PFSK-1 (cell line): Measurements from ENCODE around the gene CAMTA1.

Experiments used
- FOXP2 ChIP-seq: optimal IDR thresholded peaks from 2 replicates; pipeline ENCODE3; 2011; ENCODE audit warnings: borderline replicate concordance, control low read depth, inconsistent platforms; ENCODE audit not compliant: insufficient read depth; ENCODE audit errors: extremely low read length, extremely low read depth
- POLR2AphosphoS5 ChIP-seq: IDR thresholded peaks from 2 replicates; pipeline ENCODE4 v1.6.1; 2012; ENCODE audit warnings: low read depth, mild to moderate bottlenecking, control low read depth, low read length, moderate library complexity
- SIN3A ChIP-seq: IDR thresholded peaks from 2 replicates; pipeline ENCODE4 v1.6.1; 2012; ENCODE audit warnings: mild to moderate bottlenecking, low read length, moderate library complexity, borderline replicate concordance; ENCODE audit not compliant: insufficient read depth
- TAF1 ChIP-seq: IDR thresholded peaks from 2 replicates; pipeline ENCODE4 v1.6.1; 2012; ENCODE audit warnings: low read length, control low read depth, borderline replicate concordance; ENCODE audit not compliant: insufficient read depth
- TF ChIP-seq, protein P1 (sequence below), 2 experiments: IDR thresholded peaks; 2 replicates each; pipeline versions ENCODE4 v1.6.1 to v1.8.0; 2011 to 2012; ENCODE audit warnings: low read depth in 2 of 2, low read length in 2 of 2, control low read depth in 1 of 2, inconsistent platforms in 1 of 2, mild to moderate bottlenecking in 1 of 2, moderate library complexity in 1 of 2; ENCODE audit not compliant: insufficient read depth in 1 of 2

CAMTA1 gene

DNA sequence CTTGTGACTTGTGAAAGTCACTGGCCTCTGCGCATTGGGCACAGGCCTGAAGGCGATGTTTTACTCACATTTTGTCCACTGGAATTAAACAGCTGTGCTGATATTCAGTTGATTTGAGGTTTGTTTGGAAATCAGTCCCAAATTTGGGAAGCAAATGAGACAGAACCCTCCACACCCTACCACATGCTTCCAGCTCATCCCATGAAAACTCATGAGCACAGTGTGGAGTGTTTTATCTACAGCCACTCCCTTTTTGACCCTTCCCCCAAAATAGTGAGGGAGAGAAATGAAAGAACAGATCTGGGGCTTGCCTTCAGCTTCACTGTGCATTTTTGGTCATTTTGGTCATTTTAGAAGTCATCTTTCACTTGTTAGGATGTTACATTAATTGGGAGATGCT lies 101.3 kb downstream of the CAMTA1 start:
- TF ChIP-seq FOXP2, result no peak

DNA sequence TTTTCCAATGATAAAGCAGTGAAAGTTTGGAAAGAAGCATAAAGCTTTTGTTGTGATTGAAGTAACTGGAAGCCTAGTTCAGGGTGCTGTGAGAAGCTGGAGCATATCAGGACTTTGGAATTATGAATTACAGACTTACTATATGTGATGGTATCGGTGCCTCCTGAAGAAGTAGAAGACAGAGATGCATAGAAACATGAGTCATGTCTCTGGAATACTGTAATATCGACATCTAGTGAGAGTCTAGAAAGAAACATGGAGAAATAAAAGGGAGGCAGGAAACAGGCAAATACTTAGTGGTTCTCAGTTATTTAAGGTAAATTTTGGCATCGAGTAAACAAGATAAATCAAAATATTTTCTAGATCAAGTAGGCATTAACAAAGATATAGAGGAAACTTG lies 103.0 kb downstream of the CAMTA1 start:
- TF ChIP-seq POLR2AphosphoS5 (no peak), FOXP2 (no peak), SIN3A (no peak), TAF1 (no peak)
- TF ChIP-seq, protein P1, sequence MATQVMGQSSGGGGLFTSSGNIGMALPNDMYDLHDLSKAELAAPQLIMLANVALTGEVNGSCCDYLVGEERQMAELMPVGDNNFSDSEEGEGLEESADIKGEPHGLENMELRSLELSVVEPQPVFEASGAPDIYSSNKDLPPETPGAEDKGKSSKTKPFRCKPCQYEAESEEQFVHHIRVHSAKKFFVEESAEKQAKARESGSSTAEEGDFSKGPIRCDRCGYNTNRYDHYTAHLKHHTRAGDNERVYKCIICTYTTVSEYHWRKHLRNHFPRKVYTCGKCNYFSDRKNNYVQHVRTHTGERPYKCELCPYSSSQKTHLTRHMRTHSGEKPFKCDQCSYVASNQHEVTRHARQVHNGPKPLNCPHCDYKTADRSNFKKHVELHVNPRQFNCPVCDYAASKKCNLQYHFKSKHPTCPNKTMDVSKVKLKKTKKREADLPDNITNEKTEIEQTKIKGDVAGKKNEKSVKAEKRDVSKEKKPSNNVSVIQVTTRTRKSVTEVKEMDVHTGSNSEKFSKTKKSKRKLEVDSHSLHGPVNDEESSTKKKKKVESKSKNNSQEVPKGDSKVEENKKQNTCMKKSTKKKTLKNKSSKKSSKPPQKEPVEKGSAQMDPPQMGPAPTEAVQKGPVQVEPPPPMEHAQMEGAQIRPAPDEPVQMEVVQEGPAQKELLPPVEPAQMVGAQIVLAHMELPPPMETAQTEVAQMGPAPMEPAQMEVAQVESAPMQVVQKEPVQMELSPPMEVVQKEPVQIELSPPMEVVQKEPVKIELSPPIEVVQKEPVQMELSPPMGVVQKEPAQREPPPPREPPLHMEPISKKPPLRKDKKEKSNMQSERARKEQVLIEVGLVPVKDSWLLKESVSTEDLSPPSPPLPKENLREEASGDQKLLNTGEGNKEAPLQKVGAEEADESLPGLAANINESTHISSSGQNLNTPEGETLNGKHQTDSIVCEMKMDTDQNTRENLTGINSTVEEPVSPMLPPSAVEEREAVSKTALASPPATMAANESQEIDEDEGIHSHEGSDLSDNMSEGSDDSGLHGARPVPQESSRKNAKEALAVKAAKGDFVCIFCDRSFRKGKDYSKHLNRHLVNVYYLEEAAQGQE (IDR thresholded peaks at IDR 0.05; ENCODE audit: insufficient read depth in 1 of 2, low read depth in 2 of 2, low read length in 2 of 2), result no peak

DNA sequence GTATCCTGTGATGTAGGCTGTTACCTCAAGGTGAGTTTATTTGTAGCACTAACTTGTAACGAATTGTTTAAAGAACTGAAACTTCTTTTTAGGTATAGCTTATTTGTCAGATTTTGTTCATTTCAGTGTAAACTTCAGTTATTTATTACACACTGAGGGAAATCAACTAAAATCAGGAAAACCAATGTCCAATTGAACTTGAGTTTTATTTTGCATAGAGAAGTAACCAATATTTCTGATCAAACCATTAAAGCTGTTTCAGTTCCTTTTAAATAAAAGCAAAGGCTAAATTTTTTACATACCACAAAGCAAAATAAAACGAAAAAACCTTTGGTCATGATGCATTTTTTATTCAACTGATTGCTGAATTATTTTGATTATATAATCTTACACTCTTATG lies 103.6 kb downstream of the CAMTA1 start:
- no peak for TF ChIP-seq SIN3A
- no peak for TF ChIP-seq POLR2AphosphoS5
- TF ChIP-seq FOXP2, result no peak
- TF ChIP-seq TAF1, result no peak
- TF ChIP-seq, protein P1 (IDR thresholded peaks at IDR 0.05; ENCODE audit: insufficient read depth in 1 of 2, low read depth in 2 of 2, low read length in 2 of 2), result no peak

DNA sequence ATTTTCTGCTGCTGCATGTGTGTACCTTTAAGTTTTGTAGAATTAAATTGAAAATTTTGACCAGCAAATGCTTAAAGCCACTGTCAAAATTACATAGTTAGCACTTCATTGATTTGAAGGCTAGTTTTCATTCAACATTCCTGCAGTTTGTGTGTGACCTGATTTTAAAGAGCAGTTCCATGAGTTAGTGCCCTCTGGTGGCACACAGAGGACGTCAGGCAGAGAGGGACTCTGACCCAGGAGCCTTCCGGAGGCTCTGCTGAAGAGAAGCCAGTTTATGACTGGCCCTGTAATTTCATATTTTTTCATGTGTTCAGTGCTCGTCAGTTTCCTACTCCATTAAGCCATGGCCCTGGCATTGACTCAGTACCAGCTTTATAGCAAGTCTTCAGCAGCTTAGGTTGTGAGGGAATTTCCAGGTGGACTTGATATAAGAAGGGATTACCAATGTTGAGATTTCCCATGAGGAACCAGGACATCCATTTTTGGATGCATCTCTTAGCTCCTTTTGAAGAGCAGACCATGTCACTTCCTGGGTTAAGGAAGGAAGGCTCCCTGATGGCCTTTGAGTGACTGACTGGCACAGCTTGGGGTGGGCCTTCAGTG lies 104.7 kb downstream of the CAMTA1 start:
- TF ChIP-seq TAF1, result no peak
- no peak for TF ChIP-seq POLR2AphosphoS5
- no peak for TF ChIP-seq SIN3A
- no peak for TF ChIP-seq FOXP2
- TF ChIP-seq, protein P1 (IDR thresholded peaks at IDR 0.05; ENCODE audit: insufficient read depth in 1 of 2, low read depth in 2 of 2, low read length in 2 of 2), result no peak

DNA sequence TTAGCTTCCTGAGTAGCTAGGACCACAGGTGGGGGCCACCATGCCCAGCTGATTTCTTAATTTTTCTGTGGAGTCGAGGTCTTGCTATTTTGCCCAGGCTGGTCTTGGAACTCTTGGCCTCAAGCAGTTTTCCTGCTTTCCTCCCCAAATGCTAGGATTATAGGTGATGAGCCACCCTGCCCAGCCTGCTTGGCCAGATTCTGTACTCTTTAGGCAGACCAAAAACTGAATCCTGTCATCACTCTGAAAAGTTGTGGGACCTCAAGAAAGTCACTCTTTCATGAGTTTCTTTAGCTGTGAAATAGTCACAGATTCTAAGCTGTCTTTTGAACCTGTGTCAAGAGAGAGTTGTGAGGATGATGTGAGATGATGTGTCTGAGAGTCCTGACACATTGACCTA lies 105.4 kb downstream of the CAMTA1 start:
- TF ChIP-seq, protein P1 (IDR thresholded peaks at IDR 0.05; ENCODE audit: insufficient read depth in 1 of 2, low read depth in 2 of 2, low read length in 2 of 2), result no peak
- TF ChIP-seq FOXP2, result no peak
- TF ChIP-seq TAF1, result no peak
- no peak for TF ChIP-seq POLR2AphosphoS5
- TF ChIP-seq SIN3A, result no peak
